ENCODE measurements around the gene SPINT2. TPM values are rescaled to one million over a fixed set of nuclear protein-coding genes. Genes with fewer than 3 reads are reported as not detected.
A peak's percentile ranks its signal among the peaks of the same experiment; 100 is the strongest.

The SPINT2 gene
- polyA plus RNA-seq, 3 donors: 304 to 350 (median 332) TPM

DNA sequence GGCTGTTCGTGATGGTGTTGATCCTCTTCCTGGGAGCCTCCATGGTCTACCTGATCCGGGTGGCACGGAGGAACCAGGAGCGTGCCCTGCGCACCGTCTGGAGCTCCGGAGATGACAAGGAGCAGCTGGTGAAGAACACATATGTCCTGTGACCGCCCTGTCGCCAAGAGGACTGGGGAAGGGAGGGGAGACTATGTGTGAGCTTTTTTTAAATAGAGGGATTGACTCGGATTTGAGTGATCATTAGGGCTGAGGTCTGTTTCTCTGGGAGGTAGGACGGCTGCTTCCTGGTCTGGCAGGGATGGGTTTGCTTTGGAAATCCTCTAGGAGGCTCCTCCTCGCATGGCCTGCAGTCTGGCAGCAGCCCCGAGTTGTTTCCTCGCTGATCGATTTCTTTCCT, 27.5 kb downstream of the SPINT2 start:
- DNase-seq (ENCODE audit: low read depth in 3 of 3, low spot score in 2 of 3): no peak

DNA sequence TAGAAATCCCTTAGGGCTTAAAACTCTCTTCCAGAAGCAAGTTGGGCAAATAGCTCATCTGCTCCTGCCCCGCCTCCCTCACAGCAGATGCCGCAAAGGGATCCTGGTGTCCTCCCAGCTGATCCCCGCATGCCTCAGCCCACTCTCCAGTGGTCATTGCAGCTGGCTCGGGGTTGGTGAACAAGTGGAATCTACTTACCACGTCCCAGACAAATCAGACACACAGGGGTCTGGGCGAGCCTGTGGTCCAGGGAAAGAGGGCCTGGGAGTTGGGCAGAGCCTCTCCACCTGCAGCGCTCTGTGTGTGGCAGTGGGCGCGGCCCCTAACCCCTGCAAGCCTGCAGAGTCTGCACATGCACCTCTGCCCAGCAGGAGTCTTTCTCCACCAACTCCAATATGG, 28.9 kb downstream of the SPINT2 start:
- no peak for DNase-seq (ENCODE audit: low read depth in 3 of 3, low spot score in 2 of 3)

DNA sequence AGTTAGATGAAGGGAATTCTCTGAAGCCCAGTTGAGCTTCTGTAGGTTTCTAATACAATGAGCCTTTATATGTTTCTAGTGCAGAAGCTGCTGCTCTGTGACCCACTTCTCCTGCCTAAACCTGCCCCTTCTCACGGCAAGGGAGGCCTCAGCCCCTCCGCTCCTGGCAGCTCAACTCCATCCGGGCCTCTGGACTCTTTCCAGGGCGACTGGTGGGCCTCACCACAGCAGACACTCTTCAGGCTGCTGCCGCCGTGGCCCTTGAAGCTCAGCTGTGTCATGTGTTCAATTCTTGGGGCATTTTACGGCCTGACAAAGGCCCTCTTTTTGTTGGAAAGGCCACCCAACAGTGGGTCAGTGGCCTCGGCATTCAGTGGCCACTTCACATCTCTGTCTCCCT, 29.7 kb downstream of the SPINT2 start:
- DNase-seq (ENCODE audit: low read depth in 3 of 3, low spot score in 2 of 3): no peak

DNA sequence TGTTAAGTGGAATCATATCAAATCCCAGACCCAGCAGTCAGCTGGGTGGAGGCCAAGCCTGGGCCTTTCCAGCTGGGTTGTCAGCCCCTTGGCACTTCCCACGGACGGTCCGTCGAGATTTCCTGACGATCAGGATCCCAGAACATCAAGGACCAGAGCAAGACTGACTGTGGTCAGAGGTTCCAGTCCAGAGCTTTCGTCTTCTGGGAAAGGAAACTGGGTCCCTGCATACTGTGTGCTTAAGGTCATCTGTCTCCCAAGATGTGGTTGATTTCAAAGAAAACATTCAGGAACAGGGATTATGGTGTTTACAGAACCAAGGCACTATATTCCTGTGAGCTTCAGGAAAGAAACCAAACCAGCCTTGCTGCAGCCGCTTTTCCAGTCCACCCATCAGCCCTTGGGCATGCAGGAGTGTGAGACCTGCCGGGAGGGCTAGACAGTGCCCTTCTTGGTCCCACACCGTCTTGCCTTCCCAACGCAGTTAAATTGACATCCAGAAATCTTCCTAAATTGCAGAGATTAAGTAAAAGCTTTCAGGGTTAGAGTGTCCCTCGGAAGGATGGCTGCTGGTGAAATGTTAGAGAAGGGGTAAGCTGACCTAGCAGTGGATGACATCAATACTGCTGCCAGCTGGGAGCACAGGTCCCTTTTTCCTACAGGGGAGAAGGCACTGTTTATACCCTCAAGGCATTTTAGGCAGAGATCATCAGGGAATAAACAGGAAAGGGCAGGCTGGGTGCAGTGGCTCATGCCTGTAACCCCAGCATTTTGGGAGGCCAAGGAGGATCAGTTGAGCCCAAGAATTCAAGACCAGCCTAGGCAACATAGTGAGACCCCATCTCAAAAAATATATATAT, 34.7 kb downstream of the SPINT2 start:
- DNase-seq (ENCODE audit: low read depth in 3 of 3, low spot score in 2 of 3): no peak

DNA sequence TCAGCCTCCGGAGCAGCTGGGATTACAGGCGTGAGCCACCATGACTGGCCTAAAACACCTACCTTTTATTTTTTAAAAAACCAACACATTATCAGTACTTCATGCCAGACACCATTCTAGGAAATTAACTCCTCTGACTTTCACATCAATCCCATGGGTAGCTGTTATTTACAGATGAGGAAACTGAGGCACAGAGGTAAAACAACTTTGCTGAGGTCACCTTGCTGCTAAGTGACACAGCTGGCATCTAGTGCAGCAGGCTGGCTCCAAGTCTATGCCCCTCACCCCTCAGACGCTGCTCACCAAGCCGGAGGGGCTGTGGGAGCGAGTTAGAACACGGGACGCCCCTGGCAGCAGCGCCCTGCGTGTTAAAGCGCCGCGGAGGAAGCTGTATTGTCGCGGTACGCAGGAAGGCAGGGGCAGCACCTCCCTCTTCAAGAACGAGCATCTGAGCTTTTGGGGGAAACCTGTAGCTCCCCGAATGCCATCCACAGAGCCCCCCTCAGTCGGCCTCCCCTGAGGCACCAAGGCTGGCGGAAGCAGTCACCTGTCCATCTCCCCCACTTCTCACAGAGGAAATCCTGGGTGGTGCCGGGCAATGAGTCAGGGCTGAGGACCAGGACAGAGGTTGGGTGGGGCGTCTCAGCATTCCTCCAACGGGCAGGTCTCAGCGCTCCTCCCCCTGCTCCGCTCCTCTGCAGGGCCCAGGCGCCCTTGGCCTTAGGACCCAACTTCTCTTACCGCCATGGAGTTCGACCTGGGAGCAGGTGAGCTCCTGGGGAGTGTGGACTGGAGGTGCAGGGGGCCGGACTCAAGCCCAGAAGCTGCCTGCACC, 39.4 kb downstream of the SPINT2 start, which contains the start of gene C19orf33:
TSS of gene C19orf33 (plus strand) at position 735 of the 835 bp plus-strand sequence. CDS start at position 746, 11 bp downstream.
- DNase-seq (ENCODE audit: low read depth in 3 of 3, low spot score in 2 of 3): no peak

DNA sequence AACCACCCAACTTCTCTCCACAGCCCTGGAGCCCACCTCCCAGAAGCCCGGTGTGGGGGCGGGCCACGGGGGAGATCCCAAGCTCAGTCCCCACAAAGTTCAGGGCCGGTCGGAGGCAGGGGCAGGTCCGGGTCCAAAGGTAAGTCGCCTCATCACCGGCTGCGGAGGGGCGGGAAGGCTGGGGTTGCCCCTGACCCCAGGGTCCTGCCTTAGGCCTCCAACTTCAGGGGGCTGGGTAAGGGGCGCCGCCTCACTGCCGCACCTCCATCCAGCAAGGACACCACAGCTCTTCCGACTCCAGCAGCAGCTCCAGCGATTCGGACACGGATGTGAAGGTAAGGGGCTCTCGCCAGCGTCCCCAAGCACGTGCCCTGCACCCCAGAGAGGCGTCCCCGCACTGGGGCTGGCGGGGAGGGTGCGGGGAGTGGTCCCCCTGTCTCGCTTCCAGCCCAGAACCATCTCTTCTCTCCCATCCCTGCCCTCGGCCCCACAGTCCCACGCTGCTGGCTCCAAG, 40.0 kb downstream of the SPINT2 start:
- no peak for DNase-seq (ENCODE audit: low read depth in 3 of 3, low spot score in 2 of 3)

DNA sequence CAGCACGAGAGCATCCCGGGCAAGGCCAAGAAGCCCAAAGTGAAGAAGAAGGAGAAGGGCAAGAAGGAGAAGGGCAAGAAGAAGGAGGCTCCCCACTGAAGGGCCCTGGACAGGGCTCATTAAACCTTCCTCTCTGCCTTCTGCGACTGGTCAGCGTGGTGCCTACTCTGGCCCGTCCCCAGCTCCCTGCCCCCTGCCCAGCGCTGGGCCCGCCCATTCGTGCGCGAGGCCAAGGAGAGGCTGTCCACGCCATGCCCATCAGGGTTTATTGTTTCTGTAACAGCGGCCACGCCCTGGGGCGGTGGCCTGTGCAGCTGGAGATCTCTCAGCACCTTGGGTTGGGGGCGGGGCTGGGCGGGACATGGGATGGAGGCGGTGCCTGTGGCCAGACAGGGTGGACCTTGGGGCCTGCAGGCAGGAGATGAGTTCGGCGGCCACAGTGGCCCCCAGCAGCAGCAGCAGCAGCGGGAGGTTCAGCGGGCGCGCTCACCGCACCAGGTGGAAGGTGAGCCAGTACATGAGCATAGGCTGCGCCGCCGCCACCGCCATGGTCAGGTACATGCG, 40.6 kb downstream of the SPINT2 start:
- DNase-seq (ENCODE audit: low read depth in 3 of 3, low spot score in 2 of 3): peak in 1 of 3 donors; percentile 61

DNA sequence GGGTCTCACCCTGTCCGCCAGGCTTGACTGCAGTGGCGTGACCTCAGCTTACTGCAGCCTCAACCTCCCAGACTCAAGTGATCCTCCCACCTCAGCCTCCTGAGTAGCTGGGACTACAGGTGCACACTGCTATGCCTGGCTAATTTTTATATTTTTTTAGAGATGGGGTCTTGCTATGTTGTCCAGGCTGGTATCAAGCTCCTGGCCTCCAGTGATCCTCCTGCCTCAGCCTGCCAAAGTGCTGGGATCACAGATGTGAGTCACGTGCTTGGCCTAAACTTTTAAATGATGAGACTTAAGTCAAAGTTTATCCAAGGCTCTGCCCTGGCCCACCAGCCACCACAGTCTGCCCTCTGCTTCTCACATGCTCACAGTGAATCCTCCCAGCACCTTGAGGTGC, 41.9 kb downstream of the SPINT2 start:
- DNase-seq (ENCODE audit: low read depth in 3 of 3, low spot score in 2 of 3): no peak

DNA sequence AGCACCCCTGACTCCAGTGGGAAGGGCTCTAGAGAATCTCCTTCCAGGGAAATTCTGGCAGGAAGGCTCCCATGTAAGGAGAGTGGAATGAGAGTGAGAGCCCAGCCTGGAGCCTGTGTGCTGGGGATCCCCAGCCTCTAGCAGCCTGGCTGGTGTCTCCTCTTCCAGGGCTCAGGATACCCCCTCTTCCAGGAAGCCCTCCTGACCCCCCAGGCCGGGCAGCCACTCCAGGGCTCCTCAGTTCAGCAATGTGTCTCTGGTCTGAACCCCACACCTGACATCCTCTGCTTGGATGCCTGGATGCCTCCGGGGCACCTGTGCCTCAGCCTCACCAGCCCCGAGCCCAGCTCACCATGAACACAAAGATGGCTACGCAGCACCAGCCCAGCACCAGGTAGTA, 42.7 kb downstream of the SPINT2 start:
- no peak for DNase-seq (ENCODE audit: low read depth in 3 of 3, low spot score in 2 of 3)

DNA sequence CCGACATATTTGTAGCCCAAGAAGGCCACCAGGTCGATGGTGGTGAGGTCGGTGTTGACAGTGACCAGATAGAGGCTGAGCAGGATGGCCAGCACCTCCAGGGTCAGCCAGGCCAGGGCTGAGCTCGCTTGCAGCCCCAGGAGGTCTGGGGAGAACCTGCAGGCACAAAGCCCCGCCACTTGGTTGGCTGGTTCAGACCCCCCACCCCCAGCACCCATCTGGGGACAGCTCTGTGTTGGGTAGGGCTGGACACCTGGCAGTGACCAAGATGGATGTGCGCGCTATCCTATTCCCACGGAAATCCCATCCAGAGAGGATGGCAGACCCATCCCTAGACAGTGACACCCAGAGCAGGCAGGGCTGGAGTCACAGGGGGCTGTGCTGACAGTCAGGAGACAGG, 43.2 kb downstream of the SPINT2 start:
- DNase-seq (ENCODE audit: low read depth in 3 of 3, low spot score in 2 of 3): no peak

DNA sequence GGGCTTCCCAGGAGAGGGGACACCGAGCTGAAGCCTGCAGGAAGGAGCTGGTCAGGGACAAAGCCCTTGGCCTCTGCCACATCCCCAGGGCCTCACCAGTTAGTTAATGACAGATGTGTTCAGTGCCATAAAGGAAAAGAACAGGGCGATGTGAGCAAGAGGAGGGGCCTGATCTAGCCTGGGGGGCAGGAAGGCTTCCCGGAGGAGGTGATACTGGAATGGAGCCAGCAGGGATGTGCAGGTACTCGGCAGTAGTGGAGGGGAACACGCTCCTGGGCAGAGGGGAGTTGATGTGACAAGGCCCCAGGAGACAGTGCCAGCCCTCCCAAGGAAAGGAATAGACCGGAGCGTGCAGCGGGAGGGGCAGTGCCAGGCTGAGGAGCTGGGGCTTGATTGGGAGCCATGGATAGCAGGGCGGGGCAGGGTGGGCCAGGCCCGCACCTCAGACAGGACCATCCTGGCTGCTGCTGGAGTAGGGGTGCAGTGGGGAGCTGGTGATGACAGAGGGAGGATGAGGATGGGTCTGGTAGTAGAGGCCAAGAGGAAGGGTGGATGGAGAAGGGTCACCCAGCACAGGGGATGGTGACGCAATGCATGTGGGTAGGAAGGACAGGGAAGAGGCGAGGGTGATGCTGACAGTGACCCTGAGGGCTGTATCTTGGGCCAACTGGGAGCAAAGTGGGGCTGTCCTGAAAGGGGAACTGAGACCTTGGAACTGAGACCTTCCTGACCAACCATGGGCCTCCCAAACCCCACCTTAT, 43.8 kb downstream of the SPINT2 start:
- no peak for DNase-seq (ENCODE audit: low read depth in 3 of 3, low spot score in 2 of 3)

DNA sequence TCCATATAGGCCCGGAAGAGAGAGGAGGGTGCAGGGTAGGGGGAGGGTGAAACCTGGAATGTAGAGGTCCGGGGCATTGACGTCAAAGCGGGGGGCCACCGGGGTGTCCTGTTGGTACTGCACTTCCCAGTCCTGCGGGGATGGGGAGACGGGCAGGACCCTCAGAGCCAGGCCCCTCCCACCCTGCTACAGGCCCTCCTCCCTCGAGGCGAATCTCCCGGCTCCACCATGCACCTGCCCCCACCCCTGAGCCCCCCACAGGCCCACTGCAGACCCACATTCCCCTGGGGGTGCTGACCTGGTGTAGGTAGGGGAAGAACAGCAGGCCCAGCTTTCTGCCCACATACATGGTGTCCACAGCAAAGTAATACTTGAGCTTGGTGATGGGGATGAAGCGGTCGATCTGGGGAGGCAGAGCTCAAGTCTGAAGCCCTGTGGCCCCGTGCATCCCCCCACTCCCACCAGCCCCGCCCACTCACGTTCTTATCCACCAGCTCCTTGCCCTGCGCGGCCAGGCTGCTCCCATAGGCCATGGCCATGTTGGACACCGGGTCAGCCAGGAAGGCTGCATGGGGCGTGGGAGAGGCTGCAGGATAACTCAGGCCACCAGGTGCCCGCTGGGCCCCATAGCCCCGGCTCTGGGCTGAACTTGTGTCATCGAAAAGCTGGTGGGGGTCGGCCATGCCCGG, 44.7 kb downstream of the SPINT2 start:
- DNase-seq (ENCODE audit: low read depth in 3 of 3, low spot score in 2 of 3): no peak

DNA sequence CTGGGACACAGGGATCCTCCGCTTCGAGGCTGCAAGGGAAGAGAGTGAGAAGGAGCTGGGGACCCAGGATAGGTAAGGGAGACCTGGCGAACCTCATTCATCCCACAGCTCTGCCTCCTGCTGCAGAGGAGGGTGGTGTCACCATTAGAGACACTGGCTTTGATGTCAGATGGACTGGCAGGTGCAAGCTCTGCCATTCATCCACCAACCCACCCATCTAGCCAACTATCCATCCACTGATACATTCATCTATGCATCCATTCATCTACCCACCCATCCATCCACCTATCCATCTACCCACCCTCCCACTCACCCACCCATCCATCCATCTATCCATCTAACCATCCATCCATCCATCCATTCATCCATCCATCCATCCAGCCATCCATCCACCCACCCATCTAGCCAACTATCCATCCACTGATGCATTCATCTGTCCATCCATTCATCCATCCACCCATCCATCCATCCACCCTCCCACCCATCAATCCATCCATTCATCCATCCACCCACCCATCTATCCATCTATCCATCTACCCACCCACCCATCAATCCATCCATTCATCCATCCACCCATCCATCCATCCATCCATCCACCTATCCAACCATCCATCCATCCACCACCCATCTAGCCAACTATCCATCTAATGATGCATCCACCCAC, 45.4 kb downstream of the SPINT2 start:
- DNase-seq (ENCODE audit: low read depth in 3 of 3, low spot score in 2 of 3): no peak

DNA sequence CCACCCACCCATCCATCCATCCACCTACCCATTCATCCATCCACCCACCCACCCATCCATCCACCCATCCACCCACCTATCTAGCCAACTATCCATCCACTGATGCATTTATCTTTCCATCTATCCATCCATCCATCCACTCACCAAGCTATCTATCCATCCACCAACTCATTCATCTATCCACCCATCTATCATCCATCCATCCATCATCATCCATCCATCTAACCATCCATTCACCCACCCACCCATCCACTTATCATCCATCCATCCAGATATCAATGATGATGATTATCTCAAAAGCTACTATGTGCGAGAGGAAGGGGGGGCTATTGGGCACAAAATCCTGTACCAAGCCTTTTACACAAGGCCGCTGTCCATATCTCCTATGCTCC, 45.9 kb downstream of the SPINT2 start:
- DNase-seq (ENCODE audit: low read depth in 3 of 3, low spot score in 2 of 3): no peak

DNA sequence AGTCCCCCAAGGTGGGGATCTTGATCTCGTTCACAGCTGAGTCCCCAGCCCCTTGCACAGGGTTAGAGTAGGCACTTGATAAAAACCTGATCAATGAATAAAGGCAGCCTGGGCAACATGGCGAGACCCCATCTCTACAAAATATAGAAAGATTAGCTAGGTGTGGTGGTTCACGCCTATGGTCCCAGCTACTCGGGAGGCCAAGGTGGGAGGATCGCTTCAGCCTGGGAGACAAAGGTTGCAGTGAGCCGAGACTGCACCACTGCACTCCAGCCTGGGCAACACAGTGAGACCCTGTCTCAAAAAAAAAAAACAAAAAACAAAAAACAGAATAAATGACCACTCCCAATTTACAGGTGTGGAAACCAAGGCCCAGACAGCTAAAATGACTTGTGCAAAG, 46.6 kb downstream of the SPINT2 start:
- DNase-seq (ENCODE audit: low read depth in 3 of 3, low spot score in 2 of 3): no peak

DNA sequence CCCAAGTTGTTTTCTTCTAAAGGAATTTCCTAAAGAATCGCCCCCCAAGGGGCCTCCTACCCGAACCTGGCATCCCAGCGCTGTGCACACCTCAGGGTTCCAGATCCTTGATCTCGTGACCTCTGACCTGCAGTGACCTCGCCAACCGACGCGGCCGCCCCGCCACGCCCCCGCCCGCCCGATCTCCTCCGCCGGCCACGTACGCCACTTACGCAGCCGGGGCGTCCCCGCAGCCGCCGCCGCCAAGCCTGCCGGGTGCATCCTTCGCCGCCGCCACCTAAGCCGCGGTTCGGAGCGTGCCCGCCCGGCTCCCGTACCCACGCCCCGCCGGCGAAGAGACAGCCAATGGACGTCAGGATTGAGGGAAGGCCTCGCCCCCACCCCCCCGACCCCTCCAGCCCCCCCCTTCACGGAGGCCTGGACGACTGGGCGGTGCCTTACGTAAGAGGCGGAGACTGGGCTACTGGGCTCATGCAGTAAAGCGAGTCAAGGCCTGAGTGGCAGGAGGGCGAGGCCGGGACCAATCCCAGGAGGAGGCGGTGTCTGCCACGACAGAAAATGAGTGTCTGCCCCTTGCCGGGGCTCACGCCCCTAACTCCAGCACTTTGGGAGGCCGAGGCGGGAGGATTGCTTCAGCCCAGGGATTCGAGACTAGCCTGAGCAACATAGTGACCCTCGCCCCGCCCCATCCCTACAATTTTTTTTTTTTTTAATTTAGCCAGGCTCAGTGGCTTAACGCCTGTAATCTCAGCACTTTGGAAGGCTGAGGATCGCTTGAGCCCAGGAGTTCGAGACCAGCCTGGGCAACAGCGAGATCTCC, 51.5 kb downstream of the SPINT2 start, which contains the start of gene YIF1B:
TSS of gene YIF1B (minus strand) at position 291 of the 820 bp plus-strand sequence. CDS start at position 261, 30 bp downstream.
- peak; percentile 80 to 92 (median 90) for DNase-seq (ENCODE audit: low read depth in 3 of 3, low spot score in 2 of 3)

DNA sequence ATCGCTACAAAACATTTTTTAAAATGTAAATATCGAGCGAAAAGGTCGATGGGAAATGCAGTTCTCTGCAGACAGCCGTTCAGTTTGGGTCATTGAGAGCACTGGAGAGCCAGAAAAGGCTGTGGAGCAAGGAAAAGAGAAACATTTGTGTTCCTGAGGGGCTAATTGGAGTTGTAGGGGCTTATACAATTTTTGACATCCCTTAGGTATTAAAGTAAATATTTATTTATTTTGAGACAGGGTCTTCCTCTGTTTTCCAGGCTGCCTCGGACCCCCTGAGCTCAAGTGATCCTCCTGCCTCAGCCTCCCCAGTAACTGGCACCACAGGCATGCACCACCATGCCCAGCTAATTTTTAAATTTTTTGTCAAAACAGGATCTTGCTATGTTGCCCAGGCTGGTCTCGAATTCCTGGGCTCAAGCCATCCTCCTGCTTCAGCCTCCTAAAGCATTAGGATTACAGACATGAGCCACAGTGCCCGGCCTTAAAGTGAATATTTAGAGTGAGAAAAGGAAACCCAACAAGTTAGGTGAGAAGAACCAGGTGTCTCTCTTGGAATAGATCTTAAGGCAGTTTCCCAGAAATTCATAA, 52.2 kb downstream of the SPINT2 start:
- DNase-seq (ENCODE audit: low read depth in 3 of 3, low spot score in 2 of 3): no peak

DNA sequence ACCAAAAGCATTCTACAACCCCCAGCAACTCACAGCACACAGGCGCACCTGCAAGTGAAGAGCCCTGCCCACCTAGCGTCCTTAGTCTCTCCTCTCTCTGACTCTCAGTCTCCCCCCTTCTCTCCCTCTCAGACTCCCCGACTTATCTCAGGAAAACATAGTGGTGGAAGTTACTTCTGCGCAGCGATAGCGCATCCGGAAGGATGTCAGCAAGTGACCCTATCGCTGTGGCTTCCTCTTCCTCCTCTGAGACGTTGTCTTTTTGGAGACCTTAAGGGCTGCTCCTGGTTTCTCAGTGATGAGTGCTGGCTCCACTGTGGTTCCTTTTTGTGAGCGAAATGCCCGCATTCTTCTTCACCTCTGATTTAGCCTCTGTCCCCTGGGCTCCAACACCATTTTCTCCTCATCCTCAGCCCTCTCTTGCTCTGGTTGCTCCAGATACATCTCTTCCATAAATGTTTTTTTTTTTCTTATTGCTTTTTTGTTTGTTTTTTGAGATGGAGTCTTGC, 52.8 kb downstream of the SPINT2 start:
- DNase-seq (ENCODE audit: low read depth in 3 of 3, low spot score in 2 of 3): no peak
